ENCODE measurements around the gene SRP9.

GRCh38 chr1:225747566-225747965 is 30.1 kb upstream of the SRP9 start:
- TF ChIP-seq, protein P1, sequence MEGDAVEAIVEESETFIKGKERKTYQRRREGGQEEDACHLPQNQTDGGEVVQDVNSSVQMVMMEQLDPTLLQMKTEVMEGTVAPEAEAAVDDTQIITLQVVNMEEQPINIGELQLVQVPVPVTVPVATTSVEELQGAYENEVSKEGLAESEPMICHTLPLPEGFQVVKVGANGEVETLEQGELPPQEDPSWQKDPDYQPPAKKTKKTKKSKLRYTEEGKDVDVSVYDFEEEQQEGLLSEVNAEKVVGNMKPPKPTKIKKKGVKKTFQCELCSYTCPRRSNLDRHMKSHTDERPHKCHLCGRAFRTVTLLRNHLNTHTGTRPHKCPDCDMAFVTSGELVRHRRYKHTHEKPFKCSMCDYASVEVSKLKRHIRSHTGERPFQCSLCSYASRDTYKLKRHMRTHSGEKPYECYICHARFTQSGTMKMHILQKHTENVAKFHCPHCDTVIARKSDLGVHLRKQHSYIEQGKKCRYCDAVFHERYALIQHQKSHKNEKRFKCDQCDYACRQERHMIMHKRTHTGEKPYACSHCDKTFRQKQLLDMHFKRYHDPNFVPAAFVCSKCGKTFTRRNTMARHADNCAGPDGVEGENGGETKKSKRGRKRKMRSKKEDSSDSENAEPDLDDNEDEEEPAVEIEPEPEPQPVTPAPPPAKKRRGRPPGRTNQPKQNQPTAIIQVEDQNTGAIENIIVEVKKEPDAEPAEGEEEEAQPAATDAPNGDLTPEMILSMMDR (conservative IDR thresholded peaks at IDR 0.05; ENCODE audit: low read depth, low read length): no peak
- no peak for TF ChIP-seq EZH2 (IDR thresholded peaks at IDR 0.05; ENCODE audit: low read length, unreplicated experiment)
